Stomach (tissue), 4 donors: ENCODE measurements around the gene EGLN2.
"Not testable (repeated sequence)": the region's sequence is repeated elsewhere in the genome, so short reads cannot be mapped to it uniquely, and the experiment has no call there.

ENCODE experiments used
- CTCF ChIP-seq, 7 experiments: fragments of 450-650 bp in 4 of 7; fragments of 200-600 bp in 3 of 7; sonication (generic) in 3 of 7; IDR thresholded peaks; one replicate each; pipeline ENCODE4 v1.5.1; 2016 to 2019; ENCODE audit warnings: antibody characterized with exemption in 7 of 7, control low read depth in 2 of 7, mild to moderate bottlenecking in 1 of 7
- POLR2AphosphoS5 ChIP-seq, 3 donors: sonication (generic); formaldehyde crosslinking; IDR thresholded peaks; one replicate each; pipeline ENCODE4 v1.6.1; 2016; ENCODE audit warnings: antibody characterized with exemption in 3 of 3

GRCh38 chr19:40812571-40812970 is 13.6 kb downstream of the EGLN2 start:
- TF ChIP-seq CTCF, POLR2AphosphoS5 (IDR thresholded peaks at IDR 0.05): not testable (repeated sequence)
